ENCODE measurements around the gene SLC14A1. TPM values are rescaled to one million over a fixed set of nuclear protein-coding genes. Genes with fewer than 3 reads are reported as not detected.

The SLC14A1 gene
- polyA plus RNA-seq, 4 donors: 2.5 to 4.7 (median 3.7) TPM

GRCh38 chr18:45719106-45719505, 4.9 kb upstream of the SLC14A1 start:
- DNase-seq (ENCODE audit: low read depth in 4 of 4, low spot score in 3 of 4): no peak

- peak; percentile 7 to 35 (median 26) for DNase-seq (ENCODE audit: low read depth in 4 of 4, low spot score in 3 of 4)
These were observed 1.1 kb upstream of the SLC14A1 start for GRCh38 chr18:45722899-45723298.

DNA sequence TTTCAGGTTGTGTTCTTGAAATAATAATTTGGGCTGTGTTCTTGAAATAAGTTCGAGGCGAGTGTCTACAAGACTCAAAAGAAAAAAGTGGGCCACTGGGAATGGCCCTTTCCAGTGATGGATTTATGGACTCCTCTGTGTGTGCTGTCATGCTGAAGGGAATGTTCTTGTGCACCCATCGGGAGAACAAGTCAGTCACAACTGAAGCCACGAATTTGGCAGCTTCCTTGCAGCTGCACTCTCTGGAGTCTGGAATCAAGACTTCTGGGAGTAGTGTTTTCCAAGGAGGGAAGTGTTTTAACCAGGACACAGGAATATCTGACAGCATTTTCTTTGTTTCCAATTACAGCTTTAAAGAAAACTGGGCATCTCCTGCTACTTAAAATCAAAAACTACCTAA, 620 bp downstream of the SLC14A1 start:
- DNase-seq (ENCODE audit: low read depth in 4 of 4, low spot score in 3 of 4): no peak

- no peak for DNase-seq (ENCODE audit: low read depth in 4 of 4, low spot score in 3 of 4)
These were observed 1.4 kb downstream of the SLC14A1 start for GRCh38 chr18:45725336-45725735.

DNA sequence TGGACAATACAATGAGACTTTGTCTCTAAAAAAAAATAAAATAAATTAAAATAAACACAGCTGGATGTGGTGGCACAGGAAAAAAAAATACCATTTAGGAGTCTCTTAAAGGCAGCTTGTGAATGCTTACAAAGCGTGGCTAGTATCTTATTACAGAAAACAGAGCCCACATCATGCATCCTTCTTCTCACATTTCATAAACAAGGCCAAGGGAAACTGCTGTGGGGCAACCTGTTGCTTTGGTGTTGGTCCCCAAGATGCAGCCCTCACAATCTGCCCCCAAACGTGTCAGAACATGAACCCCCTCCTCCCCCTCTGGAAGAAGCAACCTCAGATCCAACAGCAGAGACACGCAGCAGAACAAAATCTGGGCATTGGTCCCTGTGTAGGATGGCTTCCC, 2.6 kb downstream of the SLC14A1 start:
- DNase-seq (ENCODE audit: low read depth in 4 of 4, low spot score in 3 of 4): no peak

DNA sequence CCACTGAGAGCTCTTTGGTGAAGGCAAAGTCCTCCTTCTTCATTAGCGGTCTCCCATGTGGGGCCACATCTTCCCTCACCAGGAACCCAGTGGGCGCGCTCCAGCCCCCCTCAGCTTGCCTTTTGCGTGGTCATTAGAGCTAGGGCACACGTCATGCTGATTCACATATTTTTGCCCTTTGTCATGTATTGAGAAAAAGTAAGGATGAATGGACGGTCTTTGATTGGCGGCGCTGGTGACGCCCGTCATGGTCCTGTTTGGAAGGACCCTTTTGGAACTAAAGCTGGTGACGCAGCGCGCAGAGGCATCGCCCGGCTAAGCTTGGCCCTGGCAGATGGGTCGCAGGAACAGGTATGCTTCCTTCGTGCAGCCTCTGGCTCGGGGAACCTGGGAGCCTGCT, 3.1 kb downstream of the SLC14A1 start:
- no peak for DNase-seq (ENCODE audit: low read depth in 4 of 4, low spot score in 3 of 4)

- no peak for DNase-seq (ENCODE audit: low read depth in 4 of 4, low spot score in 3 of 4)
These were observed 4.5 kb downstream of the SLC14A1 start for GRCh38 chr18:45728336-45729010.

GRCh38 chr18:45730832-45731575, 7.0 kb downstream of the SLC14A1 start:
- no peak for DNase-seq (ENCODE audit: low read depth in 4 of 4, low spot score in 3 of 4)

GRCh38 chr18:45731716-45732115, 7.7 kb downstream of the SLC14A1 start:
- DNase-seq (ENCODE audit: low read depth in 4 of 4, low spot score in 3 of 4): no peak

GRCh38 chr18:45733535-45733934, 9.6 kb downstream of the SLC14A1 start:
- no peak for DNase-seq (ENCODE audit: low read depth in 4 of 4, low spot score in 3 of 4)

DNA sequence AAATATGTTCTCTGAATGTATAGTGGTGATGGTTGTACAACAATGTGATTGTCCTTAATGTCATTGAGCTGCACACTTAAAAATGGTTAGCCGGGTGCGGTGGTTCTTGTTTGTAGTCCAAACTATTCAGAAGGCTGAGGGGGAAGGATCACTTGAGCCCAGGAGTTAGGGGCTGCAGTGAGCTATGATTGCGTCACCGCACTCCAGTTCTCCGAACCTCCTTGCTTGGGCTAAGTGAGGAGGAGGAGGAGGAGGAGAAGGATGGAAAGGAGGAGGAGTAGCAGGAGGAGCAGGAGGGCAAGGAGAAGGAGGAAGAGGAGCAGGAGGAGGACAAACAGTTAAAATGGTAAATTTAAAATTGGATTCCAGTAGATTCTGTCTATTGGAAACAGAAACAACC, 10.5 kb downstream of the SLC14A1 start:
- DNase-seq (ENCODE audit: low read depth in 4 of 4, low spot score in 3 of 4): no peak

GRCh38 chr18:45734944-45735343, 11.0 kb downstream of the SLC14A1 start:
- no peak for DNase-seq (ENCODE audit: low read depth in 4 of 4, low spot score in 3 of 4)

DNA sequence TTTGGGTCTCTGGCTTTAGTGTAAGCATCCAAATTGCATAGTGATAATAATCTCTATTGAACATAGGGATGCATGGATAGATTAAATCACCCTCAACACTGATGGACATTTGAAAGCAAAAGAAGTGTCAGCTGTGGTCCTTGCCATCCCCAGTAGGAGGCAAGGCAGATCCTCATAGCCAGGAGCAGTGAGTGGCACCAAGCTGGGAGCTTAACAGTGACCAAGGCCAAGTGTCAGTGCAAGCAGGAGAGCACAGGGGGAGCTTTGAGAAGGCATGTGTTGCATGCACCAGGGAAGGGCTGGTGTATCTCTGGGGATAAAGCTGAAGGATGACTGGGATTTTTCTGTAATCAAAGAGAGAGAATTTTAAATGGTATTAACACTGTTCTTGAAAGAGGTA, 14.7 kb downstream of the SLC14A1 start:
- no peak for DNase-seq (ENCODE audit: low read depth in 4 of 4, low spot score in 3 of 4)

DNA sequence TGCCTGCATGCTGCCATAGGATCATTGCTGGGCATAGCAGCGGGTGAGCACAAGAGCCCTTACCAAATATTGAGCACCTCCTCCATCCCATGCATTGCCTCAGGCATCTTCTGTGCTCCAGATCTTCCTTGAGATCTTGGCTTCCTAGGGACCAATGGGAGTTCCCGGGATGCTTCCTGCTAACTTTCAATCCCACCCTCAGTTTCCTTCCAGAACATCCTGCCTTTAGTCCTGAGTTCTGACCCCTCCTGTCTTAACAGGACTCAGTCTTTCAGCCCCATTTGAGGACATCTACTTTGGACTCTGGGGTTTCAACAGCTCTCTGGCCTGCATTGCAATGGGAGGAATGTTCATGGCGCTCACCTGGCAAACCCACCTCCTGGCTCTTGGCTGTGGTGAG, 15.3 kb downstream of the SLC14A1 start:
- DNase-seq (ENCODE audit: low read depth in 4 of 4, low spot score in 3 of 4): no peak

- DNase-seq (ENCODE audit: low read depth in 4 of 4, low spot score in 3 of 4): no peak
These were observed 15.9 kb downstream of the SLC14A1 start for GRCh38 chr18:45739848-45740247.

- DNase-seq (ENCODE audit: low read depth in 4 of 4, low spot score in 3 of 4): no peak
These were observed 17.1 kb downstream of the SLC14A1 start for GRCh38 chr18:45741056-45741455.

- DNase-seq (ENCODE audit: low read depth in 4 of 4, low spot score in 3 of 4): no peak
These were observed 22.0 kb downstream of the SLC14A1 start for GRCh38 chr18:45745817-45746461.

DNA sequence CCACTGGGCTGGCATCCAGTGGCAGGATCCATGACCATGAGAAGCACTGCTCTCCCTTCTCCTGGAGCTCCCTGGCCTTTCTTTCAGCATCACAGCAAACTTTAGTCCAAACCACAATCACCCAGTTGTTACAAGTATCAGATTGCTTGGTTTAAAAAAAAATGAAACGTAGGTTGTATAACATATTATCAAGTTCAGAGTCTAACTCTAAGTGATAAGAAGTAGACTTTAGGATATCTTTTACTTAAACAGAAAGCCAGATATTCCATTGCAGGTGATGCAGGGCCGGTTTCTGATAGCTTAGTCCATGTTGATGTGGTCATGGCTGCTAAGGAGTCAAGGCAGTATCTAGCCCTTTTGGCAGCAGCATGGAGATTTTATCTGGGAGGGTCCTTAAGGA, 24.5 kb downstream of the SLC14A1 start:
- DNase-seq (ENCODE audit: low read depth in 4 of 4, low spot score in 3 of 4): no peak

DNA sequence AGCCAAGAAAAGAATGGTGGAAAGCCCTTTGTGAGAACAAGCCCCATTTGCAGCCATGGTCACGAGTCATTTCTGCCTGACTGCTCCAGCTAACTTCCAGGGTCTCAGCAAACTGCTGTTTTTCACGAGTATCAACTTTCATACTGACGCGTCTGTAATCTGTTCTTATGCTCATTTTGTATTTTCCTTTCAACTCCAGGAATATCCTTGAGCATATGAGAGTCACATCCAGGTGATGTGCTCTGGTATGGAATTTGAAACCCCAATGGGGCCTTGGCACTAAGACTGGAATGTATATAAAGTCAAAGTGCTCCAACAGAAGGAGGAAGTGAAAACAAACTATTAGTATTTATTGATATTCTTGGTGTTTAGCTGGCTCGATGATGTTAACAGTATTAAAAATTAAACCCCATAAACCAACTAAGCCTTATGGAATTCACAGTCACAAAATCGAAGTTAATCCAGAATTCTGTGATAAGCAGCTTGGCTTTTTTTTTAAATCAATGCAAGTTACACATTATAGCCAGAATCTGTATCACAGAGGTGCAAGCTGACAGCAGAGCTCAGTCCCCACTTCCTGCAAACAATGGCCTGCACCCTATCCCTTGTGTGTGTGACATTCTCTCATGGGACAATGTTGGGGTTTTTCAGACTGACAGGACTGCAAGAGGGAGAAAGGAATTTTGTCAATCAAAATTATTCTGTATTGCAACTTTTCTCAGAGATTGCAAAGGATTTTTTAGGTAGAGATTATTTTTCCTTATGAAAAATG, 26.1 kb downstream of the SLC14A1 start:
- no peak for DNase-seq (ENCODE audit: low read depth in 4 of 4, low spot score in 3 of 4)

- DNase-seq (ENCODE audit: low read depth in 4 of 4, low spot score in 3 of 4): no peak
These were observed 27.8 kb downstream of the SLC14A1 start for GRCh38 chr18:45751766-45752165.

DNA sequence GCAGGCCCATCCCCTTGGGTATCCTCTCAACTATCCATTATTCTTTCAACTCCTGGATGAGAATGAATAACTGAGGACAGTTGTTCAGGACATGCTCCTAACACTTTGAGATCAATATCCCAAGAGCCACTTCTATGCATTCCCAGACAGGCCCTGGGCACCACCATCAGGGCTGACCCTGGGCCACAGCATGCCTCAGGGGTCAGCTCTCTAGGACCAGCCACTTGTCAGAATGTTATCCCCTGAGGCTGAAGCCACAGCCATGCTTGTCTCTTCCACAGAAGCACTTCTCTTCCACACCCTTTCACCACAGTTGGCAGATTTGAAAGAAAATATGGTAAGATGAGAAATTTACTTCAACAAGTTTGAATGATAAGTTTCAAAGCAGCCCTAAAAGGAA, 28.7 kb downstream of the SLC14A1 start:
- no peak for DNase-seq (ENCODE audit: low read depth in 4 of 4, low spot score in 3 of 4)
